Neutrophil (primary cell): ENCODE data around the gene IL32.

Experiments
- H3K27ac ChIP-seq: fragments of 200-600 bp; sonication (generic); 2 replicates; pipeline ENCODE4 v1.5.1; 2016; ENCODE audit warnings: mild to moderate bottlenecking, moderate library complexity
- H3K27me3 ChIP-seq: fragments of 200-600 bp; sonication (generic); 2 replicates; pipeline ENCODE4 v1.6.0; 2016; ENCODE audit warnings: mild to moderate bottlenecking
- H3K36me3 ChIP-seq: fragments of 200-600 bp; sonication (generic); 2 replicates; pipeline ENCODE4 v1.5.1; 2017
- H3K4me1 ChIP-seq, 2 experiments: fragments of 200-600 bp in 1 of 2; sonication (generic) in 1 of 2; 1 replicate in 1 of 2; 2 replicates in 1 of 2; pipeline versions ENCODE4 v1.5.1 to v1.6.1; 2013 to 2016; ENCODE audit warnings: low read depth in 1 of 2, low read length in 1 of 2, mild to moderate bottlenecking in 1 of 2, moderate library complexity in 1 of 2; ENCODE audit not compliant: control insufficient read depth in 1 of 2, insufficient read depth in 1 of 2
- H3K4me3 ChIP-seq, 2 experiments: fragments of 200-600 bp in 1 of 2; sonication (generic) in 1 of 2; 1 replicate in 1 of 2; 2 replicates in 1 of 2; pipeline ENCODE4 v1.5.1; 2013 to 2016; ENCODE audit warnings: low read depth in 1 of 2, low read length in 1 of 2, mild to moderate bottlenecking in 1 of 2, moderate library complexity in 1 of 2
- H3K9me3 ChIP-seq: fragments of 200-600 bp; sonication (generic); 2 replicates; pipeline ENCODE4 v1.5.1; 2016
- CTCF ChIP-seq: fragments of 200-600 bp; sonication (generic); IDR thresholded peaks from 2 replicates; pipeline ENCODE4 v1.5.1; 2016; ENCODE audit warnings: antibody characterized with exemption

The IL32 gene

DNA sequence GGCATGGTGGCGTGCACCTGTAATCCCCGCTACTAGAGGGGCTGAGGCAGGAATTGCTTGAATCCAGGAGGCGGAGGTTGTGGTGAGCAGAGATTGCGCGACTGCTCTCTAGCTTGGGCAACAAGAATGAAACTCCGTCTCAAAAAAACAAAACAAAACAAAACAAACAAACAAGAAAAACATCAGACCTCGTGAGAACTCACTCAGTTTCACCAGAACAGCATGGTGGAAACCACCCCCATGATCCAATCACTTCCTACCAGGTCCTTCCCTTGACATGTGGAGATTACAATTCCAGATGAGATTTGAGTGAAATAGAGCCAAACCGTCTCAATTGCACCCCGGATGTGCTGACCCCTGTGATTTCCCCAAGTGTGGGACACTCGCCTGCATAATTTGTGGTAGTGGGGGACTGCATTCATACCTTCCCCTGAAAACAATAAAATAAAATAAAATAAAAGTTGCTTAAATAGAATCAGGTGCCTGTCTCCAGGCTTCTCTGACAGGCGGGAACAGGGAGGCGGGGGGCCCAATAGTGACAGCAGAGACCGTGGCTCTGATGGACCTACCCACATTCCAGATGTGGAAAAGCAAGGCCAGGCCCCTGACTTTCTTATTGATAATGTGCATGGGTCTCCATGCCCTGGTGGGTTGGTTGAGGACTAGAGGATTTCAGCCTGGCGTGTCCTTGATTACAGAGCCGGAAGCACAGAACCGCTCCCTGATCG, 20.6 kb downstream of the IL32 start:
- peak overlapping the region; percentile 58 to 74 for H3K4me3 ChIP-seq
- no peaks in the 10 kb centered on the region for H3K9me3 ChIP-seq
- no peaks in the 10 kb centered on the region for H3K27me3 ChIP-seq
- no peak for TF ChIP-seq CTCF
- peak overlapping the region; percentile 82 for H3K27ac ChIP-seq
- H3K4me1 ChIP-seq = peaks cover 36 to 40% of the 10 kb centered on the region in 2 experiments
- peaks cover 3% of the 10 kb centered on the region for H3K36me3 ChIP-seq

DNA sequence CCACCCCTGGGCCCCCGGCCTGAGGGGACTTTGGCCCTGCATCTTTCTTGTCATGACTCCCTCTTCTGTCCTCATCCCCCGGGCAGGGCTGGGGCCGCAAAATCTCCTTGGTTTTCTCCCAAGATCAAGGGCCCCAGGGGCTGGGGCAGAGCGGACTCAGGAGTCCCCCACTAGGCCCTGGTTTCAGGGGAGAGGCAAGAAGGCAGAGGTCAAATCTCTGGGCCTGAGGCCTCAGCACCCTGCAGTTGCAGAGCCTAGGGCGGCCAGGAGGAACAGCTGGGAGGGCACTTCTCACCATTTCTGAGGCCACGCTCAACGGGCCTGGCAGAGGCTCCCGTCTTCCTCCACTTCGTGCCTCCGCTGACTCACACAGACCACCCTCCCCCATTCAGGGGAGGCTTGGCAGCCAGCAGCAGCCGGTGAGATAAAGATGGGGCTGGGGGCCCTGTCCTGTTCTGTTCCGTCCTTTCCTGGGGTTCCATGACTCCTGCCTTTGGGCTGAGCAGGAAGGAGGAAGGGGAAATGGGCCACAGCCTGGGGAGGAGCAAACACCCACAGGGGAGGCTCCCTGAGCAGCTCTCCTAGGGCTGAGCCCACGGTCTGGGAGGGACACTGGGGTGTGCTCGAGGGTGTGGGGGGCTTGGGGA, 21.3 kb downstream of the IL32 start:
- H3K9me3 ChIP-seq = no peaks in the 10 kb centered on the region
- H3K36me3 ChIP-seq = no peaks in the 10 kb centered on the region
- H3K4me1 ChIP-seq = peaks cover 39 to 47% of the 10 kb centered on the region in 2 experiments
- peak overlapping the region; percentile 58 to 74 for H3K4me3 ChIP-seq
- H3K27me3 ChIP-seq = no peaks in the 10 kb centered on the region
- peak overlapping the region; percentile 82 for H3K27ac ChIP-seq
- TF ChIP-seq CTCF = no peak

GRCh38 chr16:3087243-3088235, 22.1 kb downstream of the IL32 start:
- Histone ChIP-seq H3K27ac (peak overlapping the region; percentile 82), H3K27me3 (no peaks in the 10 kb centered on the region), H3K4me1 (peaks cover 39 to 48% of the 10 kb centered on the region in 2 experiments), H3K9me3 (no peaks in the 10 kb centered on the region), H3K36me3 (no peaks in the 10 kb centered on the region), H3K4me3 (peak overlapping the region; percentile 58 to 74)
- TF ChIP-seq CTCF = peak; percentile 57

- peaks cover 39 to 48% of the 10 kb centered on the region in 2 experiments for H3K4me1 ChIP-seq
- TF ChIP-seq CTCF = no peak
- no peaks in the 10 kb centered on the region for H3K36me3 ChIP-seq
- no peak overlapping the region for H3K4me3 ChIP-seq
- H3K27ac ChIP-seq = no peak overlapping the region
- no peaks in the 10 kb centered on the region for H3K27me3 ChIP-seq
- H3K9me3 ChIP-seq = no peaks in the 10 kb centered on the region
Measured at GRCh38 chr16:3088450-3088849, 23.0 kb downstream of the IL32 start.

DNA sequence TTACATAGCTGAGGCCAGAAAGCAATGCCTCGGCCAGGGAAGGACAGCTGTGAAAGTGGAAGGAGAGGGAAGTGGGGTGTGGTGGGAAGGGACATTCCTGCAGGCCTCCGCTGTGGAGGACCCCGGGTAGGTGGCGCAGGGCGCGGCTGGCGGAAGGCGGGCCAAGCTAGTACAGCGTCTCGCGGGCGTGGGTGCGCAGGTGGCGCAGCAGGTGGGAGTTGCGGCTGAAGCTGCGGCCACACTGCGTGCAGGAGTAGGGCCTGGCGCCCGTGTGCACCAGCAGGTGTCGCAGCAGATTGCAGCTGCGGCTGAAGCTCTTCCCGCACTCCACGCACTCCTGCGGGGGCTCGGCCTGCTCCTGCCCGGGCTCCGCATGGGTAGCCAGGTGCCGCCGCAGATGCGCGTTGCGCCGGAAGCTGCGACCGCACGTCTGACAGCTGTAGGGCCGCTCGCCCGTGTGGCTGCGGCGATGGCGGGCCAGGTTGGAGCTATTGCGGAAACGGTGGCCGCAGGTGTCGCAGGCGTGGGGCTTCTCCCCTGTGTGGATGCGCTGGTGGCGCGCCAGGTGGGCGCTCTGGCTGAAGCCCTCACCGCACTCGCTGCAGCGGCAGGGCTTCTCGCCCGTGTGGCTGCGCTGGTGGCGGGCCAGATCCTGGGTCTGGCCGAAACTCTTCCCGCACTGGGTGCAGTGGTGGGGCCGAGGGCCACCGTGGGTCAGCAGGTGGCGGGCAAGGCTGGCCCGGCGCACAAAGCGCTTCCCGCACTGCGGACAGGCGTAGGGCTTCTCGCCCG, 23.7 kb downstream of the IL32 start:
- no peaks in the 10 kb centered on the region for H3K36me3 ChIP-seq
- no peaks in the 10 kb centered on the region for H3K27me3 ChIP-seq
- H3K9me3 ChIP-seq = no peaks in the 10 kb centered on the region
- TF ChIP-seq CTCF = no peak
- H3K4me3 ChIP-seq = no peak overlapping the region
- H3K27ac ChIP-seq = no peak overlapping the region
- H3K4me1 ChIP-seq = peaks cover 39 to 48% of the 10 kb centered on the region in 2 experiments
